Endothelial cell of umbilical vein (primary cell): ENCODE measurements around the gene C4orf33.

Source experiments
- POLR2A ChIP-seq: IDR thresholded peaks from 2 replicates; pipeline ENCODE4 v1.6.1; 2012; ENCODE audit warnings: low read depth, mild to moderate bottlenecking, control low read depth, low read length
- TF ChIP-seq, protein P1 (sequence below), 2 donors: IDR thresholded peaks; 1 replicate in 1 of 2; 2 replicates in 1 of 2; pipeline ENCODE4 v1.5.1; 2011; ENCODE audit warnings: low read length in 2 of 2, mild to moderate bottlenecking in 2 of 2, moderate library complexity in 2 of 2, control low read depth in 1 of 2, inconsistent platforms in 1 of 2, low read depth in 1 of 2; ENCODE audit not compliant: insufficient read depth in 1 of 2; ENCODE audit errors: extremely low read depth in 1 of 2
- TF ChIP-seq, protein P2 (sequence below): IDR thresholded peaks from 2 replicates; pipeline ENCODE4 v1.6.1; 2011; ENCODE audit not compliant: insufficient read depth, insufficient read length

DNA sequence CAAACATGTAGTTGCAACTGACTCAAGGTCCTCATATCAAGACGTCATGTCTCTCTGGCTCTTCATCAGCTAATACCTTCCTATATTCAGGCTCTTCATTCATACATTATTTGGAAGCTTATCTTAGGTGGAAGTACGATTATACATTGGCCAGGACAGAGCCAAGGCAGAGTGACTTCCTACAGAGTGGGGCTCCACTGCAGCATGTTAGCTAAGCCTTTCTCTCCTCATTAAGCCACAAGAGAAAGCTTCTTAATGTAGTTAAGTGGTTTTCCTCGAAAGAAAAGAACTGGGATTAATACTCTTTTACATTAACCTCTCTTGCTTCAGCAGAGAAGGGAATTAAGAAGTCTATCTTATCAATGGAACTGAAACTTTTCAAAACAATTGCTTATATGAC, 15.0 kb downstream of the C4orf33 start:
- TF ChIP-seq, protein P1, sequence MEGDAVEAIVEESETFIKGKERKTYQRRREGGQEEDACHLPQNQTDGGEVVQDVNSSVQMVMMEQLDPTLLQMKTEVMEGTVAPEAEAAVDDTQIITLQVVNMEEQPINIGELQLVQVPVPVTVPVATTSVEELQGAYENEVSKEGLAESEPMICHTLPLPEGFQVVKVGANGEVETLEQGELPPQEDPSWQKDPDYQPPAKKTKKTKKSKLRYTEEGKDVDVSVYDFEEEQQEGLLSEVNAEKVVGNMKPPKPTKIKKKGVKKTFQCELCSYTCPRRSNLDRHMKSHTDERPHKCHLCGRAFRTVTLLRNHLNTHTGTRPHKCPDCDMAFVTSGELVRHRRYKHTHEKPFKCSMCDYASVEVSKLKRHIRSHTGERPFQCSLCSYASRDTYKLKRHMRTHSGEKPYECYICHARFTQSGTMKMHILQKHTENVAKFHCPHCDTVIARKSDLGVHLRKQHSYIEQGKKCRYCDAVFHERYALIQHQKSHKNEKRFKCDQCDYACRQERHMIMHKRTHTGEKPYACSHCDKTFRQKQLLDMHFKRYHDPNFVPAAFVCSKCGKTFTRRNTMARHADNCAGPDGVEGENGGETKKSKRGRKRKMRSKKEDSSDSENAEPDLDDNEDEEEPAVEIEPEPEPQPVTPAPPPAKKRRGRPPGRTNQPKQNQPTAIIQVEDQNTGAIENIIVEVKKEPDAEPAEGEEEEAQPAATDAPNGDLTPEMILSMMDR (IDR thresholded peaks at IDR 0.05; ENCODE audit: extremely low read depth in 1 of 2, insufficient read depth in 1 of 2, low read depth in 1 of 2, low read length in 2 of 2) = no peak
- TF ChIP-seq POLR2A = no peak
- TF ChIP-seq, protein P2, sequence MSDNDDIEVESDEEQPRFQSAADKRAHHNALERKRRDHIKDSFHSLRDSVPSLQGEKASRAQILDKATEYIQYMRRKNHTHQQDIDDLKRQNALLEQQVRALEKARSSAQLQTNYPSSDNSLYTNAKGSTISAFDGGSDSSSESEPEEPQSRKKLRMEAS = no peak
